Measurements from ENCODE around the gene DPY30. TPM values are rescaled to one million over a fixed set of nuclear protein-coding genes. Genes with fewer than 3 reads are reported as not detected.
A peak's percentile ranks its signal among the peaks of the same experiment; 100 is the strongest.

Gene DPY30
- total RNA-seq, 2 experiments from 2014 or later = 12.4 to 13.1 TPM

DNA sequence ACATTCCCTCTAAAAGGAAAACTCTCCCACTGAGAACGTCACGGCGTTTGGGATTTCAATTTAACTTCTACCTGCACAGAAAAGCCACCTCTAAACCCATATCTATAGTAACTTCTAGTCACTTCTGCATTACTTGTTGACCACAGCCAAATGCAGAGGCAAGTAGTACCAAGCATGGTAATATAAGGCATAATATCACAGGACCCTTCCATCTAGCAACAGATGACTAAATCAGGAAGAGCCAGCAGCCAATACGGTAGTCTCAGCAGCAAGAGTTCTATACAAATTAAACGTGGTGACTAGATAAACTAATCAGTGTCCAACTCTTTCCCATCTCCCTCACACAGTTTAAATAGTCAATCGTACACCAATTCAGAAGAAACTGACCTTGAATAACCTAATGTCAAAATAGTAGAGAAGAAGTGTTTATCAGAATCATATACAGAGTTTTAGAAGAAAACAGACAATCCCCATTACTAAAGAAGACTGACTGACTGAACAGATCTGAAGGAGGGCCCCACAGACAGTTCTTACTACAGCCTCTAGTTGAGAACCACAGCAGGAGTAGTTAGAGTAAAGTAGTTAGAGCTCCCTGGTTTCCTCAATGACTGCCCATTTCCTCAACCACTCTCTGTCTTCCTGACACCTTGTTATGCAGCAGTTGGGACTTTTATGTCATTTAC, 58.8 kb downstream of the DPY30 start:
- peaks cover 12% of the 10 kb centered on the region for H3K36me3 Mint-ChIP-seq (ENCODE audit: low read depth)
- peak overlapping the region; percentile 26 for H3K27ac Mint-ChIP-seq
- POLR2A ChIA-PET = no interaction called here
- H3K4me1 Mint-ChIP-seq (ENCODE audit: low read depth) = peaks cover 46% of the 10 kb centered on the region
- Histone ChIP-seq H3K27me3 (ENCODE audit: control insufficient read depth in 1 of 2, insufficient read depth in 2 of 2, low read length in 2 of 2) (no peaks in the 10 kb centered on the region), H3K36me3 (ENCODE audit: insufficient read depth, low read length) (peaks cover 5% of the 10 kb centered on the region), H3K9me3 (ENCODE audit: control insufficient read depth in 1 of 2, insufficient read depth in 1 of 2, low read length in 2 of 2) (no peaks in the 10 kb centered on the region), H3K27ac (ENCODE audit: low read depth in 1 of 2, low read length in 2 of 2) (no peak overlapping the region), H3K4me1 (ENCODE audit: insufficient read depth, low read length) (peaks cover 11% of the 10 kb centered on the region), H3K4me3 (ENCODE audit: low read length) (no peak overlapping the region)
- DNase-seq (peak in 3 of 14 experiments; percentile 23 to 49 (median 43)), ATAC-seq (ENCODE audit: poor library complexity) (peak; percentile 91)
- H3K9me3 Mint-ChIP-seq = no peaks in the 10 kb centered on the region
- TF ChIP-seq, protein P1, sequence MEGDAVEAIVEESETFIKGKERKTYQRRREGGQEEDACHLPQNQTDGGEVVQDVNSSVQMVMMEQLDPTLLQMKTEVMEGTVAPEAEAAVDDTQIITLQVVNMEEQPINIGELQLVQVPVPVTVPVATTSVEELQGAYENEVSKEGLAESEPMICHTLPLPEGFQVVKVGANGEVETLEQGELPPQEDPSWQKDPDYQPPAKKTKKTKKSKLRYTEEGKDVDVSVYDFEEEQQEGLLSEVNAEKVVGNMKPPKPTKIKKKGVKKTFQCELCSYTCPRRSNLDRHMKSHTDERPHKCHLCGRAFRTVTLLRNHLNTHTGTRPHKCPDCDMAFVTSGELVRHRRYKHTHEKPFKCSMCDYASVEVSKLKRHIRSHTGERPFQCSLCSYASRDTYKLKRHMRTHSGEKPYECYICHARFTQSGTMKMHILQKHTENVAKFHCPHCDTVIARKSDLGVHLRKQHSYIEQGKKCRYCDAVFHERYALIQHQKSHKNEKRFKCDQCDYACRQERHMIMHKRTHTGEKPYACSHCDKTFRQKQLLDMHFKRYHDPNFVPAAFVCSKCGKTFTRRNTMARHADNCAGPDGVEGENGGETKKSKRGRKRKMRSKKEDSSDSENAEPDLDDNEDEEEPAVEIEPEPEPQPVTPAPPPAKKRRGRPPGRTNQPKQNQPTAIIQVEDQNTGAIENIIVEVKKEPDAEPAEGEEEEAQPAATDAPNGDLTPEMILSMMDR (IDR thresholded peaks at IDR 0.05) = no peak
- no peak overlapping the region for H3K4me3 Mint-ChIP-seq
- intact Hi-C loops (cut with DNase I, micrococcal nuclease) = no loop called here
- CTCF ChIA-PET = no interaction called here
- no peaks in the 10 kb centered on the region for H3K27me3 Mint-ChIP-seq

DNA sequence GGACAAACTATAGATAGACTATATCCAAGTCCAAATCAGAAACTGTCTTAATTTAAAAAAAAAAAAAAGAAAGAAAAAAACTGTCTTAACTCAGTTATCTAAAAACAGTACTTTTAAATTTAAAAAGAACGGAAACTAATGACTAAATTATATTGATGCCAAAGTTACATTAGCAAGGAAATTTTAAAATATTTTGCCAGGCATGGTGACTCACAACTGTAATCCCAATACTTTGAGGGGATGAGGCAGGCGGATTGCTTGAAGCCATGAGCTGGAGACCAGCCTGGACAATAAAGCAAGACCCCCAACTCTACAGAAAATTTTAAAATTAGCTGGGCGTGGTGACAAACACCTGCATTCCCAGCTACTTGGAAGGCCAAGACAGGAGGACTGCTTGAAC, 59.6 kb downstream of the DPY30 start:
- ChIA-PET CTCF (no interaction called here), POLR2A (no interaction called here)
- intact Hi-C loops (cut with DNase I, micrococcal nuclease) = no loop called here
- peaks cover 11% of the 10 kb centered on the region for H3K4me1 ChIP-seq (ENCODE audit: insufficient read depth, low read length)
- no peaks in the 10 kb centered on the region for H3K27me3 ChIP-seq (ENCODE audit: control insufficient read depth in 1 of 2, insufficient read depth in 2 of 2, low read length in 2 of 2)
- Mint-ChIP-seq H3K9me3 (no peaks in the 10 kb centered on the region), H3K27me3 (no peaks in the 10 kb centered on the region), H3K4me3 (no peak overlapping the region), H3K4me1 (ENCODE audit: low read depth) (peaks cover 53% of the 10 kb centered on the region), H3K36me3 (ENCODE audit: low read depth) (peaks cover 12% of the 10 kb centered on the region), H3K27ac (no peak overlapping the region)
- ATAC-seq (ENCODE audit: poor library complexity) = no peak
- TF ChIP-seq, protein P1 (IDR thresholded peaks at IDR 0.05) = no peak
- DNase-seq = no peak
- no peaks in the 10 kb centered on the region for H3K9me3 ChIP-seq (ENCODE audit: control insufficient read depth in 1 of 2, insufficient read depth in 1 of 2, low read length in 2 of 2)
- no peak overlapping the region for H3K27ac ChIP-seq (ENCODE audit: low read depth in 1 of 2, low read length in 2 of 2)
- no peak overlapping the region for H3K4me3 ChIP-seq (ENCODE audit: low read length)
- peaks cover 5% of the 10 kb centered on the region for H3K36me3 ChIP-seq (ENCODE audit: insufficient read depth, low read length)

DNA sequence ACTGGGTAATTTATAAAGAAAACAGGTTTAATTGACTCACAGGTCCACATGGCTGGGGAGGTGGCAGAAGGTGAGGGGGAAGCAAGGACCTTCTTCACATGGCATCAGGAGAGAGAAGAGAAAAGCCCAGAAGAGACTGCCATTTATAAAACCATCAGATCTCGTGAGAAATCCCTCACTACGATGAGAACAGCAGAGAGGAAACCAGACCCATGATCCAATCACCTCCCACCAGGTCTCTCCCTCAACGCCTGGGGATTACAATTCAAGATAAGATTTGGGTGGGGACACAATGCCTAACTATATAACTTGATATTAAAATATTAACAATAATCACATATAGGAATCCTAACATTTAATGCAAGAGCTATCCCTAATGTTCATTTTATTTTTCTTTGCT, 60.6 kb downstream of the DPY30 start:
- no peaks in the 10 kb centered on the region for H3K27me3 ChIP-seq (ENCODE audit: control insufficient read depth in 1 of 2, insufficient read depth in 2 of 2, low read length in 2 of 2)
- H3K27ac ChIP-seq (ENCODE audit: low read depth in 1 of 2, low read length in 2 of 2) = no peak overlapping the region
- H3K4me3 ChIP-seq (ENCODE audit: low read length) = no peak overlapping the region
- H3K4me1 Mint-ChIP-seq (ENCODE audit: low read depth) = peaks cover 54% of the 10 kb centered on the region
- H3K4me1 ChIP-seq (ENCODE audit: insufficient read depth, low read length) = peaks cover 11% of the 10 kb centered on the region
- no peaks in the 10 kb centered on the region for H3K27me3 Mint-ChIP-seq
- TF ChIP-seq, protein P1 (IDR thresholded peaks at IDR 0.05) = no peak
- H3K4me3 Mint-ChIP-seq = no peak overlapping the region
- H3K27ac Mint-ChIP-seq = no peak overlapping the region
- ChIA-PET CTCF (interaction anchor here (0.6 to 0.9 kb wide), 2 partner anchors 76 to 115 kb away, joined by 3 read pairs; no protein-coding TSS in a partner anchor), POLR2A (interaction anchor here (0.5 kb wide), 1 partner anchor 187 kb away, joined by 5 read pairs; no protein-coding TSS in a partner anchor)
- no peaks in the 10 kb centered on the region for H3K9me3 ChIP-seq (ENCODE audit: control insufficient read depth in 1 of 2, insufficient read depth in 1 of 2, low read length in 2 of 2)
- DNase-seq (no peak), ATAC-seq (ENCODE audit: poor library complexity) (no peak)
- peaks cover 5% of the 10 kb centered on the region for H3K36me3 ChIP-seq (ENCODE audit: insufficient read depth, low read length)
- intact Hi-C loops (cut with DNase I, micrococcal nuclease) = no loop called here
- H3K9me3 Mint-ChIP-seq = no peaks in the 10 kb centered on the region
- H3K36me3 Mint-ChIP-seq (ENCODE audit: low read depth) = peaks cover 8% of the 10 kb centered on the region

All from CD4-positive, alpha-beta T cell (primary cell).